Skeletal muscle tissue (tissue), 4 donors: Measurements from ENCODE around the gene STRN3. TPM values are rescaled to one million over a fixed set of nuclear protein-coding genes. Genes with fewer than 3 reads are reported as not detected.
"Not testable (repeated sequence)": the region's sequence is repeated elsewhere in the genome, so short reads cannot be mapped to it uniquely, and the experiment has no call there.

Experiments
- H3K27ac ChIP-seq: one replicate; pipeline ENCODE4 v1.7.0; 2013; ENCODE audit warnings: mild to moderate bottlenecking, low read depth, low read length, inconsistent platforms
- H3K27me3 ChIP-seq, 3 donors: one replicate each; pipeline ENCODE4 v1.7.0; 2013; ENCODE audit warnings: low read length in 3 of 3; ENCODE audit not compliant: control insufficient read depth in 3 of 3, insufficient read depth in 3 of 3
- H3K36me3 ChIP-seq, 3 donors: one replicate each; pipeline ENCODE4 v1.7.0; 2013; ENCODE audit warnings: low read length in 3 of 3; ENCODE audit not compliant: control insufficient read depth in 3 of 3, insufficient read depth in 3 of 3
- H3K4me1 ChIP-seq, 3 donors: one replicate each; pipeline ENCODE4 v1.7.0; 2013; ENCODE audit warnings: low read length in 3 of 3, mild to moderate bottlenecking in 3 of 3; ENCODE audit not compliant: control insufficient read depth in 3 of 3, insufficient read depth in 3 of 3
- H3K4me3 ChIP-seq, 3 donors: one replicate each; pipeline ENCODE4 v1.7.0; 2013; ENCODE audit warnings: low read length in 3 of 3
- H3K9ac ChIP-seq, 3 donors: one replicate each; pipeline ENCODE4 v1.7.0; 2013; ENCODE audit warnings: low read length in 3 of 3, mild to moderate bottlenecking in 3 of 3, moderate library complexity in 2 of 3, low read depth in 1 of 3
- H3K9me3 ChIP-seq, 3 donors: one replicate each; pipeline ENCODE4 v1.7.0; 2013; ENCODE audit warnings: low read length in 3 of 3; ENCODE audit not compliant: control insufficient read depth in 3 of 3
- total RNA-seq: library from RNA; depleted of rRNA; stranded (reverse); fragments of >200 nt; gene quantifications from one replicate; pipeline ENCODE4 v1.2.3, GENCODE V29; 2014
- donor health status: Osteomylitis.

The STRN3 gene, protein sequence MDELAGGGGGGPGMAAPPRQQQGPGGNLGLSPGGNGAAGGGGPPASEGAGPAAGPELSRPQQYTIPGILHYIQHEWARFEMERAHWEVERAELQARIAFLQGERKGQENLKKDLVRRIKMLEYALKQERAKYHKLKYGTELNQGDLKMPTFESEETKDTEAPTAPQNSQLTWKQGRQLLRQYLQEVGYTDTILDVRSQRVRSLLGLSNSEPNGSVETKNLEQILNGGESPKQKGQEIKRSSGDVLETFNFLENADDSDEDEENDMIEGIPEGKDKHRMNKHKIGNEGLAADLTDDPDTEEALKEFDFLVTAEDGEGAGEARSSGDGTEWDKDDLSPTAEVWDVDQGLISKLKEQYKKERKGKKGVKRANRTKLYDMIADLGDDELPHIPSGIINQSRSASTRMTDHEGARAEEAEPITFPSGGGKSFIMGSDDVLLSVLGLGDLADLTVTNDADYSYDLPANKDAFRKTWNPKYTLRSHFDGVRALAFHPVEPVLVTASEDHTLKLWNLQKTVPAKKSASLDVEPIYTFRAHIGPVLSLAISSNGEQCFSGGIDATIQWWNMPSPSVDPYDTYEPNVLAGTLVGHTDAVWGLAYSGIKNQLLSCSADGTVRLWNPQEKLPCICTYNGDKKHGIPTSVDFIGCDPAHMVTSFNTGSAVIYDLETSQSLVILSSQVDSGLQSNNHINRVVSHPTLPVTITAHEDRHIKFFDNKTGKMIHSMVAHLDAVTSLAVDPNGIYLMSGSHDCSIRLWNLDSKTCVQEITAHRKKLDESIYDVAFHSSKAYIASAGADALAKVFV
- total RNA-seq, result 69.9 TPM

DNA sequence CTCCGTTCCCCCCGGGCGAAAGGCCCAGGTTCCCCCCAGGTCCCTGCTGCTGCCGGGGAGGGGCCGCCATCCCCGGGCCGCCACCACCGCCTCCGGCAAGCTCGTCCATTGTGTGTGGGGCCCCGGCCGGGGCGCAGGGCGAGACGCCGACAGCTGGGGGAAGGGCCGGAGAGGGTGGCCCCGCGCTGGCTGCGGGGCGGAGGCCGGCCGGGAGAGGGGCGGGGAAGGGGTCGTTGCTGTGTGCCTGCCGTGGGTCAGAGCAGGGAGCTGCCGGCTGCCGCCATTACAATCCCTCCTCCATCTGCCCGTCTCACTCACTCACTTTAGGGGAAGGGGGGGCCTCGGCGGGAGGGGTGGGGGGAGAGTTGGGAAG lies at the start of gene STRN3:
Gene STRN3 (minus strand): TSS at position 303 of the 373 bp plus-strand sequence. CDS start 194 bp downstream, at position 109.
- peak within 1 kb of the TSS; percentile 99 for H3K27ac ChIP-seq
- H3K4me1 ChIP-seq, result peaks cover 7 to 11% (median 10%) of the 10 kb centered on the region in 3 donors
- H3K36me3 ChIP-seq, result peaks cover 0 to 2% (median 1%) of the 10 kb centered on the region in 3 donors
- peak within 1 kb of the TSS; percentile 97 to 98 (median 98) for H3K9ac ChIP-seq
- H3K4me3 ChIP-seq, result peak within 1 kb of the TSS; percentile 91 to 96 (median 92)
- H3K27me3 ChIP-seq, result no peaks in the 10 kb centered on the region
- H3K9me3 ChIP-seq, result no peaks in the 10 kb centered on the region

DNA sequence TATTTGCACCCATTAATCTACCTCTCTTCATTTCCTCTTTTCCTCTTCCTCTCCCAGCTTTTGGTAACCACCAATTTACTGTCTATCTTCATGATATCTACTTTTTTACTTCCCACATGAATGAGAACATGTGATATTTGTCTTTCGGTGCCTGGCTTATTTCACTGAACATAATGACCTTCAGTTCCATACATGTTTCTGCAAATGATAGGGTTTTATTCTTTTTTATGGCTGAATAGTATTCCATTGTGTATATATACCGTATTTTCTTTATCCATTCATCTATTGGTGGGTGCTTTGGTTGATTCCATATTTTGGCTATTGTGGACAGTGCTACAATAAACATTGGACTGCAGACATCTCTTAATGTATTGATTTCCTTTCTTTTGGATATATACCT lies 49.0 kb upstream of the STRN3 start:
- no peak overlapping the region for H3K27ac ChIP-seq
- peaks cover 0 to 3% (median 0%) of the 10 kb centered on the region in 3 donors for H3K4me1 ChIP-seq
- no peaks in the 10 kb centered on the region for H3K9me3 ChIP-seq
- no peak overlapping the region for H3K4me3 ChIP-seq
- H3K36me3 ChIP-seq, result peaks cover 0 to 4% (median 0%) of the 10 kb centered on the region in 3 donors
- no peaks in the 10 kb centered on the region for H3K27me3 ChIP-seq
- H3K9ac ChIP-seq, result no peak overlapping the region

DNA sequence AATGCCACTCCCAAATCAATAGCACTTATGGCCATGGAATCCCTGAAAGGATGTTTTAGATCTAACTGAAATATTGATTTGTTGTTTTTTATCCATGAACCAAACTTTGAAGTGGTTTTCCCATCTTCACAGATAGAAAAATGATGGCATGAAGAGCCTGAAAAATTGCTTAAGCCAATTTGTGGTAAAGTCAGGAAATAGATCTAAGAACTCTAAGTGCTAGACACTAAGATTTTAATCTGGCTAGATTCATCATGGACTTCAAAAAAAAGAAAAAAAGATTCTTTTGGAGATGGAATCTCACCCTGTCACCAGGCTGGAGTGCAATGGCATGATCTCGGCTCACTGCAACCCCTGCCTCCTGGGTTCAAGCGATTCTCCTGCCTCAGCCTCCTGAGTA lies 45.0 kb upstream of the STRN3 start:
- H3K9me3 ChIP-seq, result no peaks in the 10 kb centered on the region
- H3K27me3 ChIP-seq, result no peaks in the 10 kb centered on the region
- no peak overlapping the region for H3K9ac ChIP-seq
- H3K4me3 ChIP-seq, result no peak overlapping the region
- H3K36me3 ChIP-seq, result peaks cover 0 to 7% (median 0%) of the 10 kb centered on the region in 3 donors
- H3K27ac ChIP-seq, result no peak overlapping the region
- H3K4me1 ChIP-seq, result no peaks in the 10 kb centered on the region

DNA sequence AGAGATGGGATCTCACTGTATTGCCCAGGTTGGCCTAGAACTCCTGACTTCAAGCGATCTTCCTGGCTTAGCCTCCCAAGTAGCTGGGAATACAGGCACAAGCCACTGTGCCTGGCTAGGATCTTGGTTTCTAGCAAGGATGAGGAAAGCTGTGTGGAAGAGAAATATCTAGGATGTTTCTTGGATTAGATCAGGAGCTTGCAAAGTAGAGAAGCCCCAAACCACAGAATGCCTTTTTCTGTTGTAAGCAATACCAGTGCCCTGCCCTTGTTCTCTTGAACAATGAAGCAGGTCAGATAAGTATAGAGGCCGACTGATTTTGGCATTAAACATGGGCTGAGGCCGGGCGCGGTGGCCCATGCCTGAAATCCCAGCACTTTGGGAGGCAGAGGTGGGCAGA lies 44.3 kb upstream of the STRN3 start:
- Histone ChIP-seq H3K36me3 (peaks cover 0 to 7% (median 0%) of the 10 kb centered on the region in 3 donors), H3K9me3 (no peaks in the 10 kb centered on the region), H3K27ac (no peak overlapping the region), H3K9ac (no peak overlapping the region), H3K4me3 (no peak overlapping the region), H3K4me1 (no peaks in the 10 kb centered on the region), H3K27me3 (no peaks in the 10 kb centered on the region)

DNA sequence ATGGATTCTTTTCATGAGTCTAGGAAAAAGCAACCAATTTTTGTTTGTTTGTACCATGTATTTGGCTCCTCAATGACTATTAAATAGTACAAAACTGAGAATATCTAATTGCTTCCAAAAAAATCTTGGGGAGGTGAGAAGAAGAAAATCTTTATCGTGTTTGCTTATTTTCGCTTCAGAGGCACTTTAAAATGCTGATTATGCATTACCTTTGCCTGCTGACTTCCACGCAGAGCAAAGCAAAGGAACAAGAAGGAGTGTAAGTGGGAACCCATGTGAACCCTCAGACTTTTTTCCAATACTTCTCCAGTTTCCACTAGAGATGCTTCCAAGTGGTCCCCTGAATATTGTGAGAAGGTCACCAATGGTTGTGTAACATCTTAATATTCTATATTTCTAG lies 43.2 kb upstream of the STRN3 start:
- Histone ChIP-seq H3K36me3 (peaks cover 0 to 7% (median 0%) of the 10 kb centered on the region in 3 donors), H3K9me3 (no peaks in the 10 kb centered on the region), H3K9ac (no peak overlapping the region), H3K4me1 (no peaks in the 10 kb centered on the region), H3K4me3 (no peak overlapping the region), H3K27ac (no peak overlapping the region), H3K27me3 (no peaks in the 10 kb centered on the region)

DNA sequence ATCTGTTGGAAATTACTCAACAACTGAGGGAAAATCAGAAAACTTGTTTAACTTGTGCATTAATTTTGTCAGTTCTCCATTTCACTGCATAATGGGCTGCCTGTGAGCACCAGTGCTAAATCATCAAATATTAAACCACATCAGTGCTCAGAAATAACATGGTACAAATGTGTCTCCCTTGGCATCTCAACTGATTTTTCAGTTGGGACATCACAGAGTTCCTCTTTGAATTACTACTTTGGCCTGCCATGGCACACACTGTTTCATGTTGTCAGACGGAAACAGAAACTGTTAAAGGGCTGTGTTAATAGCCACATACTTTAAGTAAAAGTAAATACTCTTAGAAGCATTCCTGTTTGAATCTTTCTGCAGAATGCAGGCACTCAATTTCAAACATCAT lies 42.1 kb upstream of the STRN3 start:
- no peaks in the 10 kb centered on the region for H3K27me3 ChIP-seq
- no peak overlapping the region for H3K4me3 ChIP-seq
- H3K4me1 ChIP-seq, result no peaks in the 10 kb centered on the region
- no peaks in the 10 kb centered on the region for H3K9me3 ChIP-seq
- H3K27ac ChIP-seq, result no peak overlapping the region
- H3K9ac ChIP-seq, result no peak overlapping the region
- peaks cover 0 to 7% (median 0%) of the 10 kb centered on the region in 3 donors for H3K36me3 ChIP-seq

DNA sequence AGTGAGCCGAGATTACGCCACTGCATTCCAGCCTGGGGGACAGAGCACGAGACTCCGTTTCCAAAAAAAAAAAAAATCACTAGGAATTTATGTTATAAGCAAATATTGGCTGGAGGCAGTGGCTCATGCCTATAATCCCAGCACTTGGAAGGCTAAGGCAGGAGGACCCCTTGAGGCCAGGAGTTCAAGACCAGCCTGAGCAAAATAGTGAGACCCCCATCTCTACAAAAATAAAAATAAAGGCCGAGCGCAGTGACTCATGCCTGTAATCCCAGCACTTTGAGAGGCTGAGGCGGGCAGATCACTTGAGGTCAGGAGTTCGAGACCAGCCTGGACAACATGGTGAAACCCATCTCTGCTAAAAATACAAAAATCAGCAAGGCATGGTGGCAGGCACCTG lies 36.7 kb upstream of the STRN3 start:
- not testable (repeated sequence) for H3K27ac ChIP-seq, H3K9ac ChIP-seq, H3K4me3 ChIP-seq, H3K36me3 ChIP-seq, H3K9me3 ChIP-seq, H3K27me3 ChIP-seq
- H3K4me1 ChIP-seq, result peaks cover 4 to 21% (median 4%) of the 10 kb centered on the region in 3 donors

DNA sequence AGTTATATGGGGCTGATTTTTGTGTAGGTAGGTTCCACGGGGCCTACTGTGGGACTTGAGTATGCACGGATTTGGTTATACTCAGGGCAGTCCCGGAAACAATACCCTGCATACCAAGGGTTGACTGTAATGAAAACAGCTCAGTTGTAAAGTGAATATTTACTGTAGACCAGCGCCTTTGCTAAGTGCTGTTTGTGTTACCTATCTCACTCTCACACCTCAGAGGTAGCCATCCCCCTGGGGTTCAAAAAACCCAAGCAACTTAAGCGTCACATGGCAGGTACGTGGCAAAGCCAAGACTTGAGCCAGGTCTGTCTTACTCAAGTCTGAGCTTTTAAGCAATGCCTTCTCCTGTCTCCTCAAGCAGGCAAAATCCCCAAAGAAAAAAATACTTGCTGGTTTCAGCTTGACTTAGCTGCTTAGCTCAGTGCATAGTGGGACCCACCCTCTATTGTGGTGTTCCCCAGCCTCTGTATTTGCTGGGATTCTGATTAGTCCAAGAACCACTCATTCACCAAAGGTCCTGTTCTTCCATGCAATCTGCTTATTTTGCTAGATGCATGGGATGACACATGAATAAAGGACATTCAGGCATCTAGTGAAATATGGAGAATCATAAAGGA lies 34.2 kb upstream of the STRN3 start:
- Histone ChIP-seq H3K4me3 (no peak overlapping the region), H3K36me3 (no peaks in the 10 kb centered on the region), H3K9ac (no peak overlapping the region), H3K27ac (no peak overlapping the region), H3K4me1 (peaks cover 4 to 22% (median 4%) of the 10 kb centered on the region in 3 donors), H3K27me3 (no peaks in the 10 kb centered on the region), H3K9me3 (no peaks in the 10 kb centered on the region)

DNA sequence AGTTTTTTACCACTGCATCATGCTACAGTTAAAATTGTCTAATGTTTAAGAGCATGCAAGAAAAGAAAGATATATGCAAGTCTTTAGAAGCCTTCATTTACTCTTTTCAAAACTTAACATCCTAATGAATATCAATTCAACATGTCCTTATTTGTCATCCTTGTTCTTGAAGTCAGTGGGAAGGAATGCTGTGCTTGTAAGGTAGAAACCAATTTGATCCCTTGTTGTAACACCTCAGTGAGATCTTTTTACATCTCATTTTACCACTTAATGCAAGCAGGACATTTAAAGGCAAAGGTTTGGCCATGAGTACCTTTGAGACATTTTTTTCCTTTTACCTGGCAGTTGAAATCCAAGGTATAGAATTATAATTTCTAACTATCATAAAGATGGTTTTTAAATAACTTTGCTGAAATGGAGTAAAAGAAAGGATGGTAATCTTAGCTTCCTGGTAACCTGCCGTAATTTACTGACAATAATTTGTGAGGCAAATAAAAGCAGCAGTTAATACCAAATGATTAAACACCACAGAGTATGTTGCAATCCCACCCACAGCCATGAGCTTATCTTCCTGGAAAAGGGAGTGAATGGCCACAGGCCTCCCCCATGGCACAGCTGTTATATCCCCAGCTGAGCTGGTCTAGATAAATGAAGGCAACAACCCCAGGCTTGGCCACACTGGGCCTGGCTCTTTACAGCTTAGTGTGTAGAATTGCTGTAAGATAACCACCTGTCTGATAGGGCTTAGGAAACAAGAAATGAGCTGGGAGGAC lies 33.2 kb upstream of the STRN3 start:
- Histone ChIP-seq H3K27ac (no peak overlapping the region), H3K9me3 (no peaks in the 10 kb centered on the region), H3K4me1 (peaks cover 4 to 25% (median 4%) of the 10 kb centered on the region in 3 donors), H3K27me3 (no peaks in the 10 kb centered on the region), H3K9ac (no peak overlapping the region), H3K36me3 (no peaks in the 10 kb centered on the region), H3K4me3 (no peak overlapping the region)
